ENCODE data around the gene ADM2. TPM values are rescaled to one million over a fixed set of nuclear protein-coding genes. Genes with fewer than 3 reads are reported as not detected.

ADM2 gene
- total RNA-seq, 1 donor = 2.6 TPM

- no peak overlapping the region for H3K4me3 ChIP-seq (ENCODE audit: low read depth, low read length)
- TF ChIP-seq CTCF (IDR thresholded peaks at IDR 0.05; ENCODE audit: insufficient read depth, low read depth, low read length) = no peak
- no peak for DNase-seq (ENCODE audit: low read depth)
Measured at GRCh38 chr22:50463188-50463900, 18.0 kb upstream of the ADM2 start.

GRCh38 chr22:50464451-50464850, 16.9 kb upstream of the ADM2 start:
- no peak overlapping the region for H3K4me3 ChIP-seq (ENCODE audit: low read depth, low read length)
- DNase-seq (ENCODE audit: low read depth) = no peak
- TF ChIP-seq CTCF (IDR thresholded peaks at IDR 0.05; ENCODE audit: insufficient read depth, low read depth, low read length) = no peak

GRCh38 chr22:50465066-50465930, 16.0 kb upstream of the ADM2 start:
- no peak overlapping the region for H3K4me3 ChIP-seq (ENCODE audit: low read depth, low read length)
- no peak for DNase-seq (ENCODE audit: low read depth)
- no peak for TF ChIP-seq CTCF (IDR thresholded peaks at IDR 0.05; ENCODE audit: insufficient read depth, low read depth, low read length)

GRCh38 chr22:50467341-50467740, 14.0 kb upstream of the ADM2 start:
- H3K4me3 ChIP-seq (ENCODE audit: low read depth, low read length) = no peak overlapping the region
- DNase-seq (ENCODE audit: low read depth) = no peak
- no peak for TF ChIP-seq CTCF (IDR thresholded peaks at IDR 0.05; ENCODE audit: insufficient read depth, low read depth, low read length)

GRCh38 chr22:50467773-50468440, 13.4 kb upstream of the ADM2 start:
- no peak for DNase-seq (ENCODE audit: low read depth)
- no peak overlapping the region for H3K4me3 ChIP-seq (ENCODE audit: low read depth, low read length)
- no peak for TF ChIP-seq CTCF (IDR thresholded peaks at IDR 0.05; ENCODE audit: insufficient read depth, low read depth, low read length)

- no peak overlapping the region for H3K4me3 ChIP-seq (ENCODE audit: low read depth, low read length)
- DNase-seq (ENCODE audit: low read depth) = no peak
- TF ChIP-seq CTCF (IDR thresholded peaks at IDR 0.05; ENCODE audit: insufficient read depth, low read depth, low read length) = no peak
Measured at GRCh38 chr22:50468626-50469025, 12.7 kb upstream of the ADM2 start.

Measured in fibroblast of villous mesenchyme (primary cell).